ENCODE data around the gene SYAP1. TPM values are rescaled to one million over a fixed set of nuclear protein-coding genes. Genes with fewer than 3 reads are reported as not detected.

The SYAP1 gene
- total and polyA plus RNA-seq, 2 of the 8 experiments (the other 6 are each of a cell fraction or from before 2014, with no cell fraction given), result 2.9 to 20.3 TPM

DNA sequence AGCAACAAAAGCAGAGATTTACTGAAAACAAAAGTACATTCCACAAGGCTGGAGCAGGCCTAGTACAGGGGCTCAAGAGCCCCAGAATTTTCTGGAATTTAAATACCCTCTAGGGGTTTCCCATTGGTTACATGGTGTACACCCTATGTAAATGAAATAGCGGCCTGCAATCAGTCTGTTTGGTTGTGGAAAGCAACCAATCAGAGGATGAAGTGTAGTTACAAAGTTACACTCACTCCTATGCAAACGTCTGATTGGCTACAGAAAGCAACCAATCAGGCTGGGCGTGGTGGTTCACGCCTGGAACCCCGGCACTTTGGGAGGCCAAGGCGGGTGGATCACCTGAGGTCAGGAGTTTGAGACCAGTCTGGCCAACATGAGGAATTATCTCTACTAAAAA lies 53.0 kb downstream of the SYAP1 start:
- Histone ChIP-seq H3K9ac (replicated peaks in 1 of 4; ENCODE audit: extremely low read depth in 1 of 4, low read depth in 3 of 4, low read length in 3 of 4) (peak overlapping the region in 1 of 4 experiments; percentile 58; a peak in 3 of 7 replicates), H3K14ac (ENCODE audit: insufficient read length) (no peak overlapping the region), H3K79me2 (ENCODE audit: control insufficient read depth in 1 of 2, insufficient read depth in 2 of 2, low read length in 2 of 2) (no peaks in the 10 kb centered on the region), H3K36me3 (ENCODE audit: control insufficient read depth in 2 of 4, insufficient read depth in 4 of 4, low read length in 3 of 4) (no peaks in the 10 kb centered on the region), H4K5ac (ENCODE audit: insufficient read length, low read depth, low read length) (peak overlapping the region; percentile 55), H2BK5ac (ENCODE audit: low read depth, low read length) (peak overlapping the region; percentile 91; the same call in 1 of the 2 replicates), H3K4me1 (replicated peaks in 1 of 4; ENCODE audit: control insufficient read depth in 3 of 4, insufficient read depth in 4 of 4, low read length in 3 of 4) (peaks cover 0 to 6% (median 0%) of the 10 kb centered on the region in 4 experiments; a peak in 2 of 7 replicates), H3K23ac (ENCODE audit: insufficient read length) (no peak overlapping the region), H2BK20ac (ENCODE audit: low read length) (no peak overlapping the region), H3K4ac (replicated peaks; ENCODE audit: insufficient read length, low read depth, low read length) (no peak overlapping the region), H3K27ac (ENCODE audit: low read depth, low read length) (peak overlapping the region; percentile 83), H4K20me1 (replicated peaks in 1 of 2; ENCODE audit: control insufficient read depth in 1 of 2, insufficient read depth in 2 of 2, low read length in 2 of 2) (no peaks in the 10 kb centered on the region), H3K56ac (replicated peaks; ENCODE audit: insufficient read length, low read depth, low read length) (no peak overlapping the region), H3K27me3 (replicated peaks in 1 of 4; ENCODE audit: control insufficient read depth in 3 of 4, extremely low read depth in 1 of 4, insufficient read depth in 3 of 4, low read length in 3 of 4) (no peaks in the 10 kb centered on the region), H3K23me2 (ENCODE audit: low read depth, low read length) (no peaks in the 10 kb centered on the region), H2BK120ac (replicated peaks; ENCODE audit: low read depth, low read length) (peak overlapping the region; percentile 83), H2AFZ (ENCODE audit: low read length) (no peak overlapping the region), H3K9me3 (ENCODE audit: insufficient read depth in 2 of 2, low read depth in 1 of 2, low read length in 1 of 2) (0 out of 4 replicates have a peak, but pooled peaks cover 2 to 5% of the 10 kb centered on the region in 2 experiments), H2AK5ac (ENCODE audit: low read depth, low read length) (no peak overlapping the region; the same call in 1 of the 2 replicates), H4K91ac (replicated peaks; ENCODE audit: insufficient read length, low read length) (no peak overlapping the region), H3K4me3 (ENCODE audit: extremely low read depth in 1 of 4, insufficient read depth in 2 of 4, low read depth in 3 of 4, low read length in 4 of 4) (peak overlapping the region in 1 of 4 experiments; percentile 27; a peak in 1 of 8 replicates), H3K79me1 (ENCODE audit: low read depth, low read length) (no peaks in the 10 kb centered on the region), H3K18ac (ENCODE audit: extremely low read depth, low read length) (no peak overlapping the region), H2BK12ac (ENCODE audit: low read depth, low read length) (peak overlapping the region; percentile 96), H3K4me2 (ENCODE audit: insufficient read depth in 1 of 2, low read depth in 2 of 2, low read length in 2 of 2) (peak overlapping the region in 1 of 2 experiments; percentile 32; a peak in 1 of 4 replicates), H4K8ac (ENCODE audit: extremely low read depth, insufficient read depth, low read length) (no peak overlapping the region), H2BK15ac (ENCODE audit: low read length) (no peak overlapping the region)
- ChIA-PET POLR2A (ENCODE audit: partially characterized antibody) (interaction anchor here (0.8 to 1.9 kb wide), 5 partner anchors 9 to 94 kb away, joined by 4 to 9 read pairs (median 5); partner anchors contain the start of gene CTPS2), CTCF (ENCODE audit: partially characterized antibody) (interaction anchor here (1.4 kb wide), 1 partner anchor 35 kb away, joined by 3 read pairs; no protein-coding TSS in a partner anchor)
- DNase-seq (ENCODE audit: low read depth in 1 of 2, low spot score in 2 of 2) (peak in 1 of 2 experiments; percentile 51), FAIRE-seq (no peak)
- 78% methylated on average over 6 of the region's 6 CpGs; no CpG with 5 or more reads in 1 of the 2 experiments for WGBS, 2 experiments (ENCODE audit: extremely low coverage in 1 of 2, insufficient coverage in 1 of 2, insufficient read length in 1 of 2, insufficient replicate concordance in 2 of 2, low coverage in 1 of 2, low lambda C conversion rate in 2 of 2, missing lambda C conversion rate in 1 of 2)
- TF ChIP-seq SP1 (IDR thresholded peaks at IDR 0.05; ENCODE audit: low read depth, low read length) (peak; percentile 60), GABPA (IDR thresholded peaks at IDR 0.05; ENCODE audit: borderline replicate concordance, insufficient read depth, low read length) (no peak)
